Stimulated activated naive CD4-positive, alpha-beta T cell treated with Interleukin-2 at 50 U/mL for 16 hours (primary cell): ENCODE data around the gene DNAJC10.

Source experiments
- DNase-seq: peaks from one replicate; lab custom pipeline; 2025; lab: John Stamatoyannopoulos, UW

Gene DNAJC10

GRCh38 chr2:182836451-182836850, 120.4 kb downstream of the DNAJC10 start:
- no peak for DNase-seq
